H1 (cell line): ENCODE data around the gene SUCLG2. TPM values are rescaled to one million over a fixed set of nuclear protein-coding genes. Genes with fewer than 3 reads are reported as not detected.

Source experiments
- CTCF ChIA-PET: fragments of 300-600 bp; sonication (Branson Sonifier 250); formaldehyde crosslinking; loops from one replicate; lab custom pipeline; 2021; ENCODE audit not compliant: partially characterized antibody; lab: Charles Lee
- POLR2A ChIA-PET: fragments of 300-600 bp; sonication (Branson Sonifier 250); formaldehyde crosslinking; loops from one replicate; lab custom pipeline; 2021; ENCODE audit warnings: inconsistent platforms; ENCODE audit not compliant: partially characterized antibody; lab: Charles Lee
- DNase-seq, 2 experiments: peaks; one replicate each; pipeline versions ENCODE4 v3.0.0 to v3.0.0-alpha.2; 2010 to 2022; ENCODE audit warnings: low spot score in 2 of 2, low read depth in 1 of 2, mixed read lengths in 1 of 2
- FAIRE-seq: peaks from 2 replicates; lab custom pipeline; 2011; peaks lifted over from hg19 to GRCh38; lab: Jason Lieb, UNC
- H2AFZ ChIP-seq: 2 replicates; pipeline ENCODE4 v1.8.1; 2012; ENCODE audit warnings: low read length, inconsistent platforms
- H2AK5ac ChIP-seq: 2 replicates; pipeline ENCODE4 v1.6.1; 2013; ENCODE audit warnings: low read depth, low read length
- H2BK120ac ChIP-seq: replicated peaks from 2 replicates; pipeline ENCODE3; 2013; ENCODE audit warnings: low read depth, low read length, inconsistent platforms
- H2BK12ac ChIP-seq: 2 replicates; pipeline ENCODE4 v1.6.1; 2013; ENCODE audit warnings: low read depth, low read length
- H2BK15ac ChIP-seq: 2 replicates; pipeline ENCODE4 v1.6.1; 2013; ENCODE audit warnings: low read length
- H2BK20ac ChIP-seq: 2 replicates; pipeline ENCODE4 v1.6.1; 2013; ENCODE audit warnings: low read length
- H2BK5ac ChIP-seq: 2 replicates; pipeline ENCODE4 v1.6.1; 2013; ENCODE audit warnings: low read depth, low read length
- H3K14ac ChIP-seq: 2 replicates; pipeline ENCODE4 v1.6.1; 2013; ENCODE audit warnings: inconsistent platforms; ENCODE audit not compliant: insufficient read length
- H3K18ac ChIP-seq: 2 replicates; pipeline ENCODE4 v1.6.1; 2013; ENCODE audit warnings: low read length; ENCODE audit errors: extremely low read depth
- H3K23ac ChIP-seq: 2 replicates; pipeline ENCODE4 v1.6.1; 2013; ENCODE audit warnings: inconsistent platforms; ENCODE audit not compliant: insufficient read length
- H3K23me2 ChIP-seq: 2 replicates; pipeline ENCODE4 v1.6.1; 2013; ENCODE audit warnings: low read depth, low read length
- H3K27ac ChIP-seq: 2 replicates; pipeline ENCODE4 v1.6.1; 2011; ENCODE audit warnings: low read depth, low read length, inconsistent platforms
- H3K27me3 ChIP-seq, 4 experiments: replicated peaks in 1 of 4; 1 replicate in 1 of 4; 2 replicates in 3 of 4; pipeline versions ENCODE4 v1.6.1 to v1.8.1; 2011 to 2013; ENCODE audit warnings: low read length in 3 of 4, mild to moderate bottlenecking in 3 of 4, inconsistent platforms in 2 of 4, mixed read lengths in 2 of 4, moderate library complexity in 1 of 4; ENCODE audit not compliant: control insufficient read depth in 3 of 4, insufficient read depth in 3 of 4; ENCODE audit errors: extremely low read depth in 1 of 4
- H3K36me3 ChIP-seq, 4 experiments: 2 replicates each; pipeline versions ENCODE4 v1.6.1 to v1.8.1; 2011 to 2013; ENCODE audit warnings: mild to moderate bottlenecking in 4 of 4, low read length in 3 of 4, moderate library complexity in 2 of 4, control low read depth in 1 of 4, inconsistent platforms in 1 of 4; ENCODE audit not compliant: insufficient read depth in 4 of 4, control insufficient read depth in 2 of 4
- H3K4ac ChIP-seq: replicated peaks from 2 replicates; pipeline ENCODE3; 2013; ENCODE audit warnings: low read length, low read depth, mixed read lengths, inconsistent platforms; ENCODE audit not compliant: insufficient read length
- H3K4me1 ChIP-seq, 4 experiments: replicated peaks in 1 of 4; 1 replicate in 1 of 4; 2 replicates in 3 of 4; pipeline versions ENCODE4 v1.6.1 to v1.8.1; 2011 to 2013; ENCODE audit warnings: low read length in 3 of 4, inconsistent platforms in 2 of 4, mixed read lengths in 1 of 4; ENCODE audit not compliant: insufficient read depth in 4 of 4, control insufficient read depth in 3 of 4
- H3K4me2 ChIP-seq, 2 experiments: 2 replicates each; pipeline versions ENCODE4 v1.6.1 to v1.8.1; 2011 to 2013; ENCODE audit warnings: low read depth in 2 of 2, low read length in 2 of 2, control low read depth in 1 of 2, inconsistent platforms in 1 of 2, mild to moderate bottlenecking in 1 of 2; ENCODE audit not compliant: insufficient read depth in 1 of 2
- H3K4me3 ChIP-seq, 4 experiments: fragments of 200-600, 300-600 bp in 1 of 4; sonication (generic), shearing (Covaris generic), sonication (Bioruptor Twin) in 1 of 4; 2 replicates each; pipeline versions ENCODE4 v1.5.1 to v1.8.1; 2011 to 2016; ENCODE audit warnings: low read length in 4 of 4, low read depth in 3 of 4, control low read depth in 2 of 4, inconsistent platforms in 2 of 4, mild to moderate bottlenecking in 2 of 4, mixed read lengths in 1 of 4, moderate library complexity in 1 of 4; ENCODE audit not compliant: insufficient read depth in 2 of 4; ENCODE audit errors: extremely low read depth in 1 of 4
- H3K56ac ChIP-seq: replicated peaks from 2 replicates; pipeline ENCODE3; 2013; ENCODE audit warnings: low read depth, mild to moderate bottlenecking, mixed read lengths, low read length, inconsistent platforms; ENCODE audit not compliant: insufficient read length
- H3K79me1 ChIP-seq: 2 replicates; pipeline ENCODE4 v1.6.1; 2013; ENCODE audit warnings: low read depth, low read length, control low read depth
- H3K79me2 ChIP-seq, 2 experiments: 2 replicates each; pipeline versions ENCODE4 v1.6.1 to v1.8.1; 2012 to 2013; ENCODE audit warnings: low read length in 2 of 2, mild to moderate bottlenecking in 2 of 2, inconsistent platforms in 1 of 2; ENCODE audit not compliant: insufficient read depth in 2 of 2, control insufficient read depth in 1 of 2
- H3K9ac ChIP-seq, 4 experiments: replicated peaks in 1 of 4; 1 replicate in 1 of 4; 2 replicates in 3 of 4; pipeline versions ENCODE4 v1.6.1 to v1.8.1; 2011 to 2013; ENCODE audit warnings: low read depth in 3 of 4, low read length in 3 of 4, control low read depth in 2 of 4, mild to moderate bottlenecking in 2 of 4, moderate library complexity in 2 of 4, inconsistent platforms in 1 of 4; ENCODE audit errors: extremely low read depth in 1 of 4
- H3K9me3 ChIP-seq, 2 experiments: 2 replicates each; pipeline versions ENCODE4 v1.6.1 to v1.8.1; 2012 to 2013; ENCODE audit warnings: mild to moderate bottlenecking in 2 of 2, moderate library complexity in 2 of 2, control low read depth in 1 of 2, inconsistent platforms in 1 of 2, low read depth in 1 of 2, low read length in 1 of 2, mixed read lengths in 1 of 2; ENCODE audit not compliant: insufficient read depth in 2 of 2
- H4K20me1 ChIP-seq, 2 experiments: replicated peaks in 1 of 2; 2 replicates each; pipeline versions ENCODE3 to v1.8.1; 2011 to 2013; ENCODE audit warnings: inconsistent platforms in 2 of 2, low read length in 2 of 2, mild to moderate bottlenecking in 1 of 2; ENCODE audit not compliant: insufficient read depth in 2 of 2, control insufficient read depth in 1 of 2
- H4K5ac ChIP-seq: 2 replicates; pipeline ENCODE4 v1.6.1; 2013; ENCODE audit warnings: low read length, low read depth, mixed read lengths, inconsistent platforms; ENCODE audit not compliant: insufficient read length
- H4K8ac ChIP-seq: 2 replicates; pipeline ENCODE4 v1.8.0; 2013; ENCODE audit warnings: mild to moderate bottlenecking, moderate library complexity, low read length, inconsistent platforms; ENCODE audit not compliant: insufficient read depth; ENCODE audit errors: extremely low read depth
- H4K91ac ChIP-seq: replicated peaks from 2 replicates; pipeline ENCODE3; 2013; ENCODE audit warnings: low read length, mixed read lengths, inconsistent platforms; ENCODE audit not compliant: insufficient read length
- ASH2L ChIP-seq: fragments of 200-600, 300-600 bp; sonication (generic); IDR thresholded peaks from one replicate; pipeline ENCODE4 v1.7.1; 2017; ENCODE audit warnings: low read length
- BACH1 ChIP-seq: IDR thresholded peaks from 2 replicates; pipeline ENCODE4 v1.6.1; 2012; ENCODE audit warnings: low read length, improper control_type of control experiment
- CBX5 ChIP-seq: fragments of 300-800, 300-1000 bp; sonication (generic); IDR thresholded peaks from 2 replicates; pipeline ENCODE4 v1.7.1; 2016; ENCODE audit warnings: antibody characterized with exemption, low read length, low read depth
- E2F6 ChIP-seq: IDR thresholded peaks from 2 replicates; pipeline ENCODE4 v1.6.1; 2012; ENCODE audit warnings: inconsistent platforms
- EZH2 ChIP-seq: fragments of 200-600 bp; sonication (generic); IDR thresholded peaks from 2 replicates; pipeline ENCODE4 v1.7.1; 2012; ENCODE audit warnings: low read depth, mild to moderate bottlenecking, moderate library complexity, low read length, inconsistent platforms; ENCODE audit not compliant: severe bottlenecking
- JUND ChIP-seq: IDR thresholded peaks from 2 replicates; pipeline ENCODE4 v1.6.1; 2011; ENCODE audit warnings: mild to moderate bottlenecking, improper control_type of control experiment, low read length
- NANOG ChIP-seq: IDR thresholded peaks from 2 replicates; pipeline ENCODE4 v1.6.1; 2011; ENCODE audit warnings: low read length, low read depth, mild to moderate bottlenecking, inconsistent platforms; ENCODE audit not compliant: insufficient read depth, poor library complexity, severe bottlenecking
- POU5F1 ChIP-seq: IDR thresholded peaks from 2 replicates; pipeline ENCODE4 v1.6.1; 2011; ENCODE audit warnings: low read depth, mild to moderate bottlenecking, low read length, moderate library complexity
- RFX5 ChIP-seq: IDR thresholded peaks from 2 replicates; pipeline ENCODE4 v1.6.1; 2011; ENCODE audit warnings: low read depth, low read length, improper control_type of control experiment, borderline replicate concordance
- RXRA ChIP-seq: IDR thresholded peaks from 2 replicates; pipeline ENCODE4 v1.6.1; 2011; ENCODE audit warnings: low read depth, mild to moderate bottlenecking, low read length, moderate library complexity; ENCODE audit not compliant: insufficient read depth
- SIRT6 ChIP-seq: IDR thresholded peaks from one replicate; pipeline ENCODE4 v1.7.1; 2012; ENCODE audit warnings: low read length, inconsistent platforms
- SIX5 ChIP-seq: IDR thresholded peaks from 2 replicates; pipeline ENCODE4 v1.6.1; 2011; ENCODE audit warnings: mild to moderate bottlenecking, low read depth, low read length
- SP4 ChIP-seq: IDR thresholded peaks from 2 replicates; pipeline ENCODE4 v1.6.1; 2012; ENCODE audit warnings: low read length, inconsistent platforms
- SUZ12 ChIP-seq: fragments of 200-600 bp; sonication (generic); IDR thresholded peaks from 2 replicates; pipeline ENCODE4 v1.6.1; 2012; ENCODE audit warnings: mild to moderate bottlenecking, inconsistent platforms, low read length, moderate library complexity, mixed read lengths
- TAF7 ChIP-seq: optimal IDR thresholded peaks from 2 replicates; pipeline ENCODE3; 2011; ENCODE audit warnings: low read depth, mild to moderate bottlenecking, inconsistent platforms, low read length, moderate library complexity, borderline replicate concordance
- TBP ChIP-seq: IDR thresholded peaks from 2 replicates; pipeline ENCODE4 v1.6.1; 2011; ENCODE audit warnings: low read depth, low read length, improper control_type of control experiment
- polyA plus RNA-seq, 7 experiments: library from polyadenylated mRNA; depleted of rRNA in 3 of 7; stranded (reverse) in 5 of 7; unstranded in 2 of 7; fragments of >200 nt in 5 of 7; fragments of 200-250 nt in 2 of 7; gene quantifications; 1 replicate in 5 of 7; 2 replicates in 1 of 7; 4 replicates in 1 of 7; pipeline versions ENCODE4 v1.2.1 to v1.2.3, GENCODE V29; 2011 to 2013; ENCODE audit warnings: missing spikeins in 2 of 7, mixed read lengths in 2 of 7
- total RNA-seq: library from RNA; stranded (reverse); fragmentation: NEBNext Ultra II Directional; extraction: Animal tissue kit (Norgen Biotek cat#: 25700); gene quantifications from 2 replicates; pipeline ENCODE4 v1.2.1, GENCODE V29; 2021

SUCLG2 gene
- total and polyA plus RNA-seq, 2 of the 8 experiments (the other 6 are each of a cell fraction or from before 2014, with no cell fraction given): 12.9 to 46.2 TPM

GRCh38 chr3:67334588-67334987, 319.8 kb downstream of the SUCLG2 start:
- no peak overlapping the region for H3K23ac ChIP-seq
- no peaks in the 10 kb centered on the region for H3K79me2 ChIP-seq
- no peak for FAIRE-seq
- TF ChIP-seq CBX5: no peak
- no peak for TF ChIP-seq E2F6
- TF ChIP-seq TBP: no peak
- TF ChIP-seq NANOG: no peak
- TF ChIP-seq SUZ12: no peak
- no peak for TF ChIP-seq SIX5
- TF ChIP-seq POU5F1: no peak
- TF ChIP-seq SIRT6: no peak
- TF ChIP-seq JUND: no peak
- TF ChIP-seq RXRA: no peak
- no peak for TF ChIP-seq ASH2L
- TF ChIP-seq EZH2: no peak
- TF ChIP-seq TAF7: no peak
- TF ChIP-seq SP4: no peak
- TF ChIP-seq RFX5: no peak
- TF ChIP-seq BACH1: no peak

More at GRCh38 chr3:67334588-67334987, 319.8 kb downstream of the SUCLG2 start:
- Histone ChIP-seq H3K4me1 (no peaks in the 10 kb centered on the region), H3K56ac (no peak overlapping the region), H4K8ac (no peak overlapping the region), H2BK5ac (no peak overlapping the region), H3K4me3 (no peak overlapping the region), H2BK15ac (no peak overlapping the region), H3K9ac (no peak overlapping the region), H3K18ac (no peak overlapping the region), H3K27ac (no peak overlapping the region), H3K4me2 (no peak overlapping the region), H4K91ac (no peak overlapping the region), H2BK120ac (no peak overlapping the region), H3K14ac (no peak overlapping the region), H4K20me1 (no peaks in the 10 kb centered on the region), H3K27me3 (no peaks in the 10 kb centered on the region), H2BK20ac (no peak overlapping the region), H3K36me3 (no peaks in the 10 kb centered on the region), H4K5ac (no peak overlapping the region), H3K4ac (no peak overlapping the region), H2AK5ac (no peak overlapping the region), H3K9me3 (no peaks in the 10 kb centered on the region), H2BK12ac (no peak overlapping the region), H2AFZ (no peak overlapping the region), H3K23me2 (no peaks in the 10 kb centered on the region), H3K79me1 (no peaks in the 10 kb centered on the region)
- DNase-seq: no peak
- ChIA-PET CTCF (interaction anchor here (0.9 kb wide), 1 partner anchor 33 kb away, joined by 3 read pairs; no protein-coding TSS in a partner anchor), POLR2A (no interaction called here)
